GM12864 (cell line): ENCODE results near the gene PRSS57.

Experiments
- DNase-seq: peaks from one replicate; pipeline ENCODE4 v3.0.0-alpha.2; 2011; ENCODE audit warnings: low read depth
- H3K4me3 ChIP-seq: 2 replicates; pipeline ENCODE4 v1.5.1; 2011; ENCODE audit warnings: mild to moderate bottlenecking, low read depth, low read length, control low read depth
- TF ChIP-seq, protein P1 (sequence below): IDR thresholded peaks from 2 replicates; pipeline ENCODE4 v1.5.1; 2011; ENCODE audit warnings: low read depth, mild to moderate bottlenecking, moderate library complexity, low read length, control low read depth, inconsistent platforms; ENCODE audit errors: missing control alignments

The PRSS57 gene

GRCh38 chr19:710767-711166, 15.5 kb upstream of the PRSS57 start:
- DNase-seq, result no peak
- H3K4me3 ChIP-seq, result no peak overlapping the region
- TF ChIP-seq, protein P1, sequence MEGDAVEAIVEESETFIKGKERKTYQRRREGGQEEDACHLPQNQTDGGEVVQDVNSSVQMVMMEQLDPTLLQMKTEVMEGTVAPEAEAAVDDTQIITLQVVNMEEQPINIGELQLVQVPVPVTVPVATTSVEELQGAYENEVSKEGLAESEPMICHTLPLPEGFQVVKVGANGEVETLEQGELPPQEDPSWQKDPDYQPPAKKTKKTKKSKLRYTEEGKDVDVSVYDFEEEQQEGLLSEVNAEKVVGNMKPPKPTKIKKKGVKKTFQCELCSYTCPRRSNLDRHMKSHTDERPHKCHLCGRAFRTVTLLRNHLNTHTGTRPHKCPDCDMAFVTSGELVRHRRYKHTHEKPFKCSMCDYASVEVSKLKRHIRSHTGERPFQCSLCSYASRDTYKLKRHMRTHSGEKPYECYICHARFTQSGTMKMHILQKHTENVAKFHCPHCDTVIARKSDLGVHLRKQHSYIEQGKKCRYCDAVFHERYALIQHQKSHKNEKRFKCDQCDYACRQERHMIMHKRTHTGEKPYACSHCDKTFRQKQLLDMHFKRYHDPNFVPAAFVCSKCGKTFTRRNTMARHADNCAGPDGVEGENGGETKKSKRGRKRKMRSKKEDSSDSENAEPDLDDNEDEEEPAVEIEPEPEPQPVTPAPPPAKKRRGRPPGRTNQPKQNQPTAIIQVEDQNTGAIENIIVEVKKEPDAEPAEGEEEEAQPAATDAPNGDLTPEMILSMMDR, result no peak

DNA sequence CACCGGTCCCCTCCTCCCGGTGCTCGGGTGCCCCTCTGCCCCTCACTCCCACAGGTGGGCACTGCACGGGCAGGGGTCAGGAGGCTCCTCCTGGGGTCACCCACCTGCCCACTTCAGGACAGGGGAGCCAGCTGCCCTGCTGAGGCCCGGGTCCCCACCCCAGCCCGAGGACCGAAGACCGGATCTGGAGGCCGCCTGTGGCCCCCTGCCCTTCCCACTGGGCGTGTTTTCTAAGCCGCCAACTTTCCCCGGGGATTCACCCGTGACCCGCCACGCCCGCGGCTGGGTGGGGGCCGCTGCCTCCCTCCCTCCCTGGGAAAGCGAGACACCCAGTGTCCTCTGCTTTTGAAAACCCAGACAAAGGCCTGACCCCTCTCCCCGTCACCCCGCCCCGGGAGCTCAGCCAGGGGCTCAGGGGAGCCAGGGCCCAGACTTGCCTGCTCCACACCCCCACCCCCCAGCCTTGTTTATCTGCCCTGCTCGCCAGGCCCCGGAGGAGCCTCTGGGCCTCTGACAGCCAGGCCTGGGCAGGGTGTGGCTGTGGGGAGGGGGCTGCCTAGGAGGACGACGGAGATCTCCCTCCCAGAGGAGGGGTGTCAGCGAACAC, 14.8 kb upstream of the PRSS57 start:
- no peak for DNase-seq
- H3K4me3 ChIP-seq, result no peak overlapping the region

GRCh38 chr19:709196-709964, 14.1 kb upstream of the PRSS57 start:
- no peak overlapping the region for H3K4me3 ChIP-seq
- TF ChIP-seq, protein P1, result no peak
- no peak for DNase-seq

More for the DNA sequence above, 14.8 kb upstream of the PRSS57 start:
- TF ChIP-seq, protein P1, result no peak

- DNase-seq, result no peak
- TF ChIP-seq, protein P1, result no peak
- H3K4me3 ChIP-seq, result no peak within 1 kb of the TSS
These were observed 13.2 kb upstream of the PRSS57 start, which contains the start of gene PALM for GRCh38 chr19:708154-709143. TSS of gene PALM (plus strand) at chr19:708935. CDS start at chr19:709147, 212 bp downstream.

GRCh38 chr19:704447-704741, 9.1 kb upstream of the PRSS57 start:
- no peak overlapping the region for H3K4me3 ChIP-seq
- DNase-seq, result no peak
- TF ChIP-seq, protein P1, result no peak

GRCh38 chr19:703651-704446, 8.6 kb upstream of the PRSS57 start:
- DNase-seq, result no peak
- TF ChIP-seq, protein P1, result no peak
- no peak overlapping the region for H3K4me3 ChIP-seq
